ENCODE results near the gene CTNNBIP1.

DNA sequence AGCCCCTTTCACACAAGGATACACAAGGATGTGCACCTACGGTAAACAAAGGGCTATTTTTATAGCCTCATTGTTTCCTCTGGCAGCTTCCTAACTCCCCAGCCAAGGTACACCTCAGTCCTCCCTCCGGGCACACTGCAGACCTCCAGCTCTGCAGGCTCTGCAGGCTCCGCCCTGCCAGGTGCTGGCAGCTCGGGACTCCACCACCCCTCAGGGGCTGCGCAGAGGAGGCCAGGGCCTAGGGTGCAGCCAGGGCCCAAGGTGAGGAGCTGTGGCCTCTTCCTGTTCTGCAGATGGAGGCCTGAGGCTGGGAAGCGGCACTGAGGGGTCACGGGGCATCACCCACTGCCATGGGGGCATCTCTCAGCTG, 66.5 kb downstream of the CTNNBIP1 start:
- TF ChIP-seq, protein P1, sequence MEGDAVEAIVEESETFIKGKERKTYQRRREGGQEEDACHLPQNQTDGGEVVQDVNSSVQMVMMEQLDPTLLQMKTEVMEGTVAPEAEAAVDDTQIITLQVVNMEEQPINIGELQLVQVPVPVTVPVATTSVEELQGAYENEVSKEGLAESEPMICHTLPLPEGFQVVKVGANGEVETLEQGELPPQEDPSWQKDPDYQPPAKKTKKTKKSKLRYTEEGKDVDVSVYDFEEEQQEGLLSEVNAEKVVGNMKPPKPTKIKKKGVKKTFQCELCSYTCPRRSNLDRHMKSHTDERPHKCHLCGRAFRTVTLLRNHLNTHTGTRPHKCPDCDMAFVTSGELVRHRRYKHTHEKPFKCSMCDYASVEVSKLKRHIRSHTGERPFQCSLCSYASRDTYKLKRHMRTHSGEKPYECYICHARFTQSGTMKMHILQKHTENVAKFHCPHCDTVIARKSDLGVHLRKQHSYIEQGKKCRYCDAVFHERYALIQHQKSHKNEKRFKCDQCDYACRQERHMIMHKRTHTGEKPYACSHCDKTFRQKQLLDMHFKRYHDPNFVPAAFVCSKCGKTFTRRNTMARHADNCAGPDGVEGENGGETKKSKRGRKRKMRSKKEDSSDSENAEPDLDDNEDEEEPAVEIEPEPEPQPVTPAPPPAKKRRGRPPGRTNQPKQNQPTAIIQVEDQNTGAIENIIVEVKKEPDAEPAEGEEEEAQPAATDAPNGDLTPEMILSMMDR (optimal IDR thresholded peaks at IDR 0.05 in 1 of 3, IDR thresholded peaks at IDR 0.05 in 1 of 3, conservative IDR thresholded peaks at IDR 0.05 in 1 of 3; ENCODE audit: extremely low read depth in 1 of 3, insufficient read depth in 2 of 3, low read length in 3 of 3): no peak
- TF ChIP-seq EZH2 (IDR thresholded peaks at IDR 0.05; ENCODE audit: low read length): no peak

Measured in keratinocyte (primary cell).